HG02763 (cell line): ENCODE data around the gene CT45A9.
"Not testable (repeated sequence)": the region's sequence is repeated elsewhere in the genome, so short reads cannot be mapped to it uniquely, and the experiment has no call there.

Source experiments
- ATAC-seq: cut with Tn5 transposase; IDR thresholded peaks from one replicate; pipeline ENCODE4 v1.9.1; 2021; ENCODE audit warnings: mild to moderate bottlenecking, moderate library complexity; ENCODE audit not compliant: unreplicated experiment

Gene CT45A9, protein sequence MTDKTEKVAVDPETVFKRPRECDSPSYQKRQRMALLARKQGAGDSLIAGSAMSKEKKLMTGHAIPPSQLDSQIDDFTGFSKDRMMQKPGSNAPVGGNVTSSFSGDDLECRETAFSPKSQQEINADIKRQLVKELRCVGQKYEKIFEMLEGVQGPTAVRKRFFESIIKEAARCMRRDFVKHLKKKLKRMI

DNA sequence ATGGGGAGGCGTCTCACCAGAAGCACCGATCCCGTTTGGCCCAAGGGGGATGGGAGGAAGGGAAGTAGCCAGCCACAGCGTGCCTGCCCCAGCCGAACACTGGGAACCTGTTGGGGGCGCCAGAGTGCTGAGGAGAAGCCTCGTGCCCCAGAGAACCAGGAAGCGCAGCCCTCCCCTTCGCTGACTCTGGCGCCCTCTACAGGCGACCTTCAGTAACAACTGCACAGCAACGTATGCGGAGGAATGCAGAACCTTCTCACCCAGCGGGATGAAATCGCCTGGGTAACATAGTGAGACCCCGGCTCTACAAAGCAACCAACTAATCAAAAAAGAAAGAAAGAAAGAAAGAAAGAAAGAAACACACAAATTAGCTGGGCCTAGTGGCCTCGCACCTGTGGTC, at the start of gene CT45A9:
CT45A9 (minus strand) TSS at position 101 of the 400 bp plus-strand sequence. CDS start 3,751 bp downstream, outside the sequence.
- ATAC-seq: not testable (repeated sequence)

DNA sequence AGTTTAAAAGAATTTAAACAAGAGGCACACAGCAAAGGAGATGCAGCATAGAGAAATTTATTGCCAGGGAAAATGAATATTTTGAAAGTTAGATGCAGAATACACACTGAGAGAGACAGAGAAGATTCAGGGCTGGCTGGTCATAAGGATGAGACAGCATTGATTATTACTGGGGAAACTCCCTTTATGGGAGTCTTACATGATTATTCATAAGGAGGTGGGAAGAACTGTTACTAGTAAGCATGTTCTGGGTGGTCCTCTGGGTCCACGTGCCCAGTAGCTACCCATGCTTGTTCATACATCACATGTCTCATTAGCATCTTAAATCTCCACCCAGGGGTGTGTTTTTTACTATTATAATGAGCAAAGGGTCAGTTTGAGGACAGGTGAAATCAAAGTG, 48.9 kb upstream of the CT45A9 start:
- ATAC-seq: not testable (repeated sequence)

DNA sequence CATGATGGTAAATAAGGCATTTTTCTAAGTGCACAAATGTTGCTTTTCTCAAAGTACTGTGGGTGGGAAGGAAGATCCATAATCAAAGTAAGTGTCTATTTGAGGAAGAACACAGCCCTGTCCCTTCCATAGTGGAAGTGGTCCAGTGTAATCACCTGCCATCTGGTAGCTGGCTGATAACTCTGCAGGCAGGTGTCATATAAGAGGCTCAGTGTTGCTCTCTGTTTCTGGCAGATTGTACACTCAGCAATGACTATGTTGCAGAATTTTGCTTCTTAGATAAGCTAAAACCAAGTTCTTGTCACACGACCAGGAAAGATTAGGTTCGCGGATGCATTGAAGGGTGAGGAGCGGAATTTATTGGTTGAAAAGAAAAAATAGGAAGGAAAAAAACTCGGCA, 42.8 kb upstream of the CT45A9 start:
- ATAC-seq: no peak

DNA sequence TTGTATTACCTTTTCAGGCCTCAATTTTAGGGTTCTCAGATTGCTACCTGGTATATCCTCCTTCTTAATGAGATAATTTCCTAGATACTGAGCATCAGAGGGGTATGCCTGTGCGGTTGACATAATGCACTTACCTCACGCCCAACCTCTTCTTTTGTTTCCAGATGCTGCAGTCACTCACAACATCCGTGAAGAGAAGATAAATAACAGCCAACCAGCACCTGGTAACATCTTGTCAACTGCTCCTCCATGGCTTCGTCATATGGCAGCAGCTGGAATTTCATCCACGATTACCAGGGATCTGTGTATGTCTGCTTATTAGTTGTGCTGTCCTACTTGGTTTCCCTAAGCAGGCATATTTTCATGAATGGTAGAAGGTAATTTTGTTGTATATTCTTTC, 38.6 kb upstream of the CT45A9 start:
- ATAC-seq: no peak

DNA sequence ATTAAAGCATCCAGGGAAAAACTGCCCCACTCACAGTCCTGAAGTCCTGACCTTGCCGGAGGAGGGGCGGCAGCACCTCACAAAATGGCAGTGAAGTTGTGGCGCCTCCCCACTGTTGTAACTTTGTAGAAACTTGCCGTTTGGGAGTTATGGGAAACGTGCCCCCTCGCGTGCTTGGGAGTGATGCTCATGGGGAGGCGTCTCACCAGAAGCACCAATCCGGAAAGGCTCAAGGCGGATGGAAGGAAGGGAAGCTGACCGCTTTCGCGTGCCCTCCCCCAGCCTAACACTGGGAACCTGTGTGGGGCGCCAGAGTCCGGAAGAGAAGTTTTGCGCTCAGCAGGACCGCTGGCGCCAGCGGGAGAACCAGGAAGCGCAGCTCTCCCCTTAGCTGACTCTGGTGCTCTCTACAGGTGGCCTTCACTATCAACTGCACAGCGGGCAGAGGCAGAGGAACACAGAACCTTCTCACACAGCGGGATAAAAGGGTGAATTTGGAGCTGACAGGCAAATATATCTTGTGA, 21.7 kb upstream of the CT45A9 start, which contains the start of the genes CT45A10 and SAGE1:
CT45A10 (minus strand) TSS at position 151 of the 524 bp plus-strand sequence. CDS start 8,100 bp downstream, outside the sequence.
SAGE1 (plus strand) TSS at position 423 of the 524 bp plus-strand sequence. CDS start 2,527 bp downstream, outside the sequence.
- no peak for ATAC-seq

DNA sequence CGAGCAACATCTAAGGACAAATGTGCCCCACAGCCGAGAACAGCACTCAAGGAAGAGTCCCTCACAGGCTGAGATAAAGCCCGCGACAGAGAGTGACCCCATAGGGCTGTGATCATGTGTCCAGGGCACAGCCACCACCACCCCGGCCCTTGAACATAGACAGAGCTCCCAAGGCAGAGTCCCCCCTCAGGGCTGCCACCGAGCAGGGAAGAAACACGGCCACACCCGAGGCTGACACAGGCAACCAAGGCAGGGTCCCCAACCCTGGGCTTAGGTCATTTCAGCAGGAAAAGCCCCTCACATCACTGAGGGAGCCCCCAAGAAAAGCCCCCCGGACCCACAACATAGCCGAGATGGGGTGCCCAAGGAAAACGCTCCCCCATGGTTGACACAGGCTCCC, 21.2 kb upstream of the CT45A9 start:
- ATAC-seq: no peak

DNA sequence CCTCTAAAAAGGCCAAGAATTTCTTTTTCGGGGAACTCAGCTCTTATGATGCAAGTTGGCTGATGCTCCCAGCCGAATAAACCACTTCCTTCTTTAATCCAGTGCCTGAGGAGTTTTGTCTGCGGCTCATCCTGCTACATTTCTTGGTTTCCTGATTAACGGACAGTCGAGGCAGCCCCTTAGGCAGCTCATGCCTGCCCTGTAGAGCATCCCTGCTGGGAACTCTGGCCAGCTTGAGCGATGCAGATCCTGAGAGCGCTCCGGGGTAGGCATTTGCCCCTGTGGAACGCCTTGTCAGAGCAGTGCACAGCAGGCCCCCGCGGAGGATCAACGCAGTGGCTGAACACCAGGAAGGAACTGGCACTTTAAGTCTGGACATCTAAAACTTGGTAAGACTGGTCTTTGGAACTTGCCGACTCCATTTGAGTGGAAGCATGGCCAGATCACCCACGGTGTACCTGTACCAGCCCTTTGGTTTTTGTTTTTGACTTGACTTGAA, 18.5 kb upstream of the CT45A9 start:
- no peak for ATAC-seq

DNA sequence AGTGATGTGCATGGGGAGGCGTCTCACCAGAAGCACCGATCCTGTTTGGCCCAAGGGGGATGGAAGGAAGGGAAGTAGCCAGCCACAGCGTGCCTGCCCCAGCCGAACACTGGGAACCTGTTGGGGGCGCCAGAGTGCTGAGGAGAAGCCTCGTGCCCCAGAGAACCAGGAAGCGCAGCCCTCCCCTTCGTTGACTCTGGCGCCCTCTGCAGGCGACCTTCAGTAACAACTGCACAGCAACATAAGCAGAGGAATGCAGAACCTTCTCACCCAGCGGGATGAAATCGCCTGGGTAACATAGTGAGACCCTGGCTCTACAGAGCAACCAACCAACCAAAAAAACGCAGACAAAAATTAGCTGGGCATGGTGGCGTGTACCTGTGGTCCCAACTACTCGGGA, 17.4 kb upstream of the CT45A9 start:
- not testable (repeated sequence) for ATAC-seq

DNA sequence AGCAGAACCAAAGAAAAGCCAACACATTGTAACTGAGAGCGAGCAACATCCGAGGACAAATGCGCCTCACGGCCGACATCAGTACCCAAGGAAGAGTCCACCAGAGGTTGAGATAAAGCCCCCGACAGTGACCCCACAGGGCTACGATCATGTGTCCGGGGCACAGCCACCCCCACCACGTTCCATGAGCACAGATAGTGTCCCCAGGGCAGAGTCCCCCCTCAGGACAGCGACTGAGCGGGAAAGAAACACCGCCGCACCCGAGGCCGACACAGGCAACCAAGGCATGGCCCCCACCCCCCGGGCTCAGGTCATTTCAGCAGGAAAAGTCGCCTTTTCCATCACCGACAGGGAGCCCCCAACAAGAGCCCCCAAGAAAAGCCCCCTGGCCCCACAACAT, 16.6 kb upstream of the CT45A9 start:
- ATAC-seq: not testable (repeated sequence)

DNA sequence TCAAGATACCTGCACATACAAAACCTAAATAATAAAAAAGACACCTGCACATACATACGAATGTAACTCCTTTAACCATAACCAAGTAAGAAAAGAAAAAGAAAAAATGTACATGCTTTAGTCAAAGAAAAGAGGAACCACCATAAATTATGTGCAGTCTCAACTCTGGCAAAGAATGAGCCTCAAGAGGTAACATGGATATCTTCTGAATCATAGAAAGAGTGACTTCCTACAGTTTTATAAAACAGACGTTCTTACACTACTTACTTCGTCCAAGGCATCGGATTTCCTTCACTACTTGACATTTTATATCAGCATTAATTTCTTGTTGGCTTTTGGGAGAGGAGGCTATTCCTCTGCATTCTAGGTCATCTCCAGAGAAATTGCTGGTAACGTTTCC, 11.1 kb upstream of the CT45A9 start:
- not testable (repeated sequence) for ATAC-seq

DNA sequence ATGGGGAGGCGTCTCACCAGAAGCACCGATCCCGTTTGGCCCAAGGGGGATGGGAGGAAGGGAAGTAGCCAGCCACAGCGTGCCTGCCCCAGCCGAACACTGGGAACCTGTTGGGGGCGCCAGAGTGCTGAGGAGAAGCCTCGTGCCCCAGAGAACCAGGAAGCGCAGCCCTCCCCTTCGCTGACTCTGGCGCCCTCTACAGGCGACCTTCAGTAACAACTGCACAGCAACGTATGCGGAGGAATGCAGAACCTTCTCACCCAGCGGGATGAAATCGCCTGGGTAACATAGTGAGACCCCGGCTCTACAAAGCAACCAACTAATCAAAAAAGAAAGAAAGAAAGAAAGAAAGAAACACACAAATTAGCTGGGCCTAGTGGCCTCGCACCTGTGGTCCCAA, 17.2 kb downstream of the CT45A9 start, which contains the start of gene CT45A8:
CT45A8 (minus strand) TSS at position 101 of the 400 bp plus-strand sequence. CDS start 3,755 bp downstream, outside the sequence.
- ATAC-seq: not testable (repeated sequence)

DNA sequence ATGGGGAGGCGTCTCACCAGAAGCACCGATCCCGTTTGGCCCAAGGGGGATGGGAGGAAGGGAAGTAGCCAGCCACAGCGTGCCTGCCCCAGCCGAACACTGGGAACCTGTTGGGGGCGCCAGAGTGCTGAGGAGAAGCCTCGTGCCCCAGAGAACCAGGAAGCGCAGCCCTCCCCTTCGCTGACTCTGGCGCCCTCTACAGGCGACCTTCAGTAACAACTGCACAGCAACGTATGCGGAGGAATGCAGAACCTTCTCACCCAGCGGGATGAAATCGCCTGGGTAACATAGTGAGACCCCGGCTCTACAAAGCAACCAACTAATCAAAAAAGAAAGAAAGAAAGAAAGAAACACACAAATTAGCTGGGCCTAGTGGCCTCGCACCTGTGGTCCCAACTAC, 34.4 kb downstream of the CT45A9 start, which contains the start of gene CT45A7:
CT45A7 (minus strand) TSS at position 101 of the 400 bp plus-strand sequence. CDS start 3,747 bp downstream, outside the sequence.
- ATAC-seq: not testable (repeated sequence)

DNA sequence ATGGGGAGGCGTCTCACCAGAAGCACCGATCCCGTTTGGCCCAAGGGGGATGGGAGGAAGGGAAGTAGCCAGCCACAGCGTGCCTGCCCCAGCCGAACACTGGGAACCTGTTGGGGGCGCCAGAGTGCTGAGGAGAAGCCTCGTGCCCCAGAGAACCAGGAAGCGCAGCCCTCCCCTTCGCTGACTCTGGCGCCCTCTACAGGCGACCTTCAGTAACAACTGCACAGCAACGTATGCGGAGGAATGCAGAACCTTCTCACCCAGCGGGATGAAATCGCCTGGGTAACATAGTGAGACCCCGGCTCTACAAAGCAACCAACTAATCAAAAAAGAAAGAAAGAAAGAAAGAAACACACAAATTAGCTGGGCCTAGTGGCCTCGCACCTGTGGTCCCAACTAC, 51.7 kb downstream of the CT45A9 start, which contains the start of gene CT45A2:
CT45A2 (minus strand) TSS at position 101 of the 400 bp plus-strand sequence. CDS start 3,747 bp downstream, outside the sequence.
- ATAC-seq: not testable (repeated sequence)
